HG03196 (cell line): Measurements from ENCODE around the gene GGT6.

Experiments
- ATAC-seq: cut with Tn5 transposase; IDR thresholded peaks from one replicate; pipeline ENCODE4 v1.9.1; 2021; ENCODE audit not compliant: unreplicated experiment

GGT6 gene

DNA sequence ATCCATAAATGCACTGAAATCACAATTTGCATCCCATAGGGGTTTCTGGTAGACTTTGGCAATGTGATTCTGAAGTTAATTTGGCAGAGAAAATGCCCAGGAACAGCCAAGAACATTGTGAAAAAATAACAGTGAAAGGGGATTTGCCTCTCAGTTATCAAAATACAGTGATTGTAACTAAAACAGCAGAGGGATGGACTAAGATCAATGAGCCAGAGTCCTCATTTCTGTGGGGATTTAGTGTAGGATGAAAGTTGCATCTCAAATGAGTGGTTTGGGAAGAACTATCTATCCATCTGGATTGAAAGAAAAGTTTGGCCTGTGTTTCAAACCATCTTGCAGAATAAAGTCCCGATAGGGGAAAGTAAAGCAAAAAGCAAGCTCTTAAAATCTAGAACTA lies 33.2 kb downstream of the GGT6 start:
- no peak for ATAC-seq

DNA sequence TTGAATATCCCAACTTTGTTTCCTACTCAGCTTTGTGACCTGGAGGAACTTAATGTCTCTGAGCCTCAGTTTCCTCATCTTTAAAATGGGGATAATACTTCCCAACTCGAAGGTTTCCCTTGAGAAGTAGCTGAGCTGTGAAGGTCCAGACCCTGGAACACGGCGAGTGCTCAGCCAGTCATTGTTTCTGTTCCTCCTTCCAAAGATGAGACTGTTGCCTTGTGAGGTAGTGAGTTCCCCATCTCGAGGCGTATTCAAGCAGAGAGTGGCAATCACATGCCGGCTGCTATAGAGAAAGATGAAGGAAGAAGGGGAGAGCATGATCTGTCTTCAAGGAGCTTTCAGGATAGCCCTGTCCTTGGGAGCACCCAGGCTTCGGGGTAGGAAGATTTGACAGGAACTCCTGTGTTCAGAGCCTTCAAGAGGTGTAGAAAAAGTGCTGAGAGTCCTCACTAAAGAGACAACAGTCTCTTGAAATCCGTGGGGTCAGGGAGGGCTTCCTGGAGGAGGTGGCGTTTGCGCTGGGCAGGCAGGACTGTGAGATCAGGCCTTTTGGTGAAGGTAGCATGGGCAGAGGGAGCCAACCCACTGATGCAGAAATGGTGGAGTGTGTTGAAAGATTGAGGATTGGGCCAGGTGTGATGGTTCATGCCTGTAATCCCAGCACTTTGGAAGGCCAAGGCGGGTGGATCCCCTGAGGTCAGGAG lies 34.5 kb downstream of the GGT6 start:
- no peak for ATAC-seq

DNA sequence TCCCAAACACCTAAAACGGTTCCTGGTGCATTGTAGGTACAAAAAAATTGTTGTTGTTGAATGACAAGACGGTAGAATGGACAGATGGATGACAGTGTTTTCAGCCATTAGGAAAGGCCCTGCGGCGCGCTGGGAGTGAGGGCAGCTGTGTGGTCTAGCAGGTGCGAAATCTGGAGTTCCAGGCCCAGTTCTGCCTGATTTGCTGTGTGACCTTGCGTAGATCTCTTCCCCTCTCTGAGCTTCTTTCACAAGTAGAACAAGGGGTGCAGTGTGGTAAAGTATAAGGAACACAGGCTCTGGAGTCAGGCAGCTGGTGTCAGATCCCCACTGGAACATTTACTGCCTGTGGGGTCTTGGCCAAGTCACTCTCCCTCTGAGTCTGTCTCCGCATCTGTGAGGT lies 36.4 kb downstream of the GGT6 start:
- no peak for ATAC-seq

DNA sequence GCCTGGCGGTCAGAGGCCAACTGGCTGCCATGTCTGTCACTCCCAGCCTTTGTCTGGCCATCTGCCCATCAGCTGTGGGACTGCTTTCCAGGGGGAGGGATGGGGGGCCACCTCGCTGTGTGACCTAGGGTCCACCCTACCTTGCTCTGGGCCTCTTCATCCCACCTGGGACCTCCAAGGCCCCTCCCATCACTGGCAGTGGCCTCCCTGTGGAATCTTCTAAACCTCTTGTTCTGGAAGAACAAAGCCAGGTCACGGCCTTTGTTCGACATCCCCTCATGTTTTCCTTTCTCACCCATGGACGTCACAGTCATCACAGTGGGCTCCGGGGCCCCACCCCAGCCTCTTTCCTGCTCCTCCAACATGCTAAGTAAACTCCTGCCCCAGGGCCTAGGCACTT lies 37.7 kb downstream of the GGT6 start:
- no peak for ATAC-seq

DNA sequence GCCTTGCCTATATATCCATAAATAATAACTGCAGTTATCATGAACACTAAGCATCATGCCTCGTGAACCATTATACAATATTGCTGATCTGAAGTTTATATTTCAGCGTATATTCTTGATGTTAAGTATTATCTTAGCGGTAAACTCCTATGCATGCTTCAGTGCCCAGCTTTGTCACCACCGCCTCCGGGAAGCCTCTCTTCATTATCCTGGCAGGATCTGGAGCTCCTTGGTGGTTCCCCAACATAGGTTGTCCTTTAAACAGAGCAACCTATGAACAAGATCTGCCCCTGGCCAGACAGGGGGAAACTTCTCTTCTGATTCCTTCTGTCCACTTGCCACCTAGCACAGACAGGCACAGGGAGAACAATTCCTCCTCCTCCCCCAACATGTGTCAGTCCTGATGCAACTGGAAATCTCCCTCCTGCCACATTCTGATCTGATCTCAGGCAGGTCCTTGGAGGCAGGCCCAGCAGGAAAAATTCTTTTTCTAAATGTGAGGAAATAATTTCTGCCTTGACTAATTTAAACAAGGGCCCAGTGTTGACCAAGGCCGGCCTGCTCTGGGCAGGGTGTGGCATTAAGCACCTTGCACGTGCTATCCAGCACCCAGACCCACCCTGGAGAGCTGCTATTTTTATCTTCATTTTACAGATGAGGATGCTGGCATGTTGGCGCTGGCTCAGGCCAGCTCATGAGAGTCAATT lies 39.3 kb downstream of the GGT6 start:
- ATAC-seq: no peak

DNA sequence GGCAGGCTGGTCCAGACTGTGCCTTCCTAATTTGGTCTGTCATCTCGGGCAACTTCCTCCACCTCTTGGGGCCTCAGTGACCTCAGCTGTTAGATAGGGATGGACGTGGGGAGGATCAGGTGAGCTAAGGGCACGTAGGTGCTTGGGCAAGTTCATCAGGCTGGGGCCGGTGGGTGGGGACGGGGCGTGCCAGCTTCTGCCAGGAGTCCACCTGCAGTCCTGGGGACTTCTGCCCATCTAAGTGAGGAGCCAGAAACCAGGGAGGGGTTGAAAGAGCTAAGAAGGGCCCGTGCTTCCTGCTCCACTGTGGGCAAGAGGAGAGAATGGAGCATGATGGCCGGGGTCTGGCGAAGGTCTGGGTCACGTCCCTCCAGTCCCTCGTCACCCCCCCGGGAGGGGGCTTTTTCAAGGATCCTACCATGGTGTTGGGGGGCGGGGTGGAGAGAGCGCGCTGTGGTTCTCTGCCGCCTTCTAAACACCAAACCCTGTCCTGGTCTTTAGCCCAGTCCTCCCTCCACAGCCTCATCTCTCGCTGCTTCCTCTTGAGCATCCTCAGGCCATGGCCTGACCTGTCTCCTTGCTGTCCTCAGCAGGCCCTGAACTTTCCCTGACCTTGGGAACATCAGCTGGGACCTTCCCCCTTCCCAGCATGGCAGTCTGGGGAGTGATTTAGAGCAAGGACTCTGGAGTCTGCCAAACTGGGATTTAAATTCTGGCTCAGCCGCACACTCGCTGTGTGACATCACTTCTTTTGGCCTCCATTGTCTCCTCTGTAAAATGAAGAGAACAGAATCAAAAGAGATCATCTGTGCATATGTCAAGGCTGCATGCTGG lies 40.1 kb downstream of the GGT6 start:
- ATAC-seq: no peak

DNA sequence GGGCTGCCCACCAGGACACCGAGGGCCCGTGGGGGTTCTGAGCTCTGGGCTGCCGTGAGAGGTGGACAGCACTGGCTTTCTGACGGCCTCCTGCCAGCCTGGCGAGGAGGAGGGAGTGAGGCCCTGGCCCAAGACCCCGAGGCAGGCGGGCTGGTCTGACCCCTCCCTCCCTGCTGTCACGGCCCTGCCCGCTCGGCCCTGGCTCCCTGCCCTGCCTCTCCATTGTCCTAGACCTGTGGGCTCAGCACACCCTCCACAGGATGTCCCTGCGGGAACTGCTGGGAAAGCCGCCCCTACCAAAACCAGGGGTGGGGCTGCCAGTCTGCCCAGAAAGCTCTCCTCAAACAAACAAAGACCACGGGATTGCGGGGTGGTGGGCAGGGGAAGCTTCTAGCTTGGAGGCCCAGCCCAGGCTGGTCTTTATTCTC lies 41.0 kb downstream of the GGT6 start:
- ATAC-seq: no peak

DNA sequence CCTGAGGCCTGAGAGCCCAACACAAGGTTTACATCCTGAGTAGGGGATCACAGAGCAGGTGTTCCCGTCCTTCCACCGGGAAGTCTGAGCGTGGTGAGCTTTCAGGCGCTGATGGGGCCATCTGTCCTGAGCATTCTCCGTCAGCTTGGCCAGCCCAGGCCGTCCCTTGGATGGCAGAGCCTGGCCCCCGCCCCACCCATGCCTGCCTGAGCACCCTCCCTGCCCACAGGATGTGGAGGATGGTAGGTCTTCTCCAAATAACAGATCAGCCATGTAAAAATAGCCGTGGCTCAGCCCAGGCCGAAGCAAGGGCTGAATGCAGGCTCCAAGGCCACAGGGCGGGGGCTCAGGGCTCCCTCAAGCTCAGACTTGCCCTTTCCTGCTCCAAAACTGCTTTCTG lies 41.5 kb downstream of the GGT6 start:
- ATAC-seq: no peak

DNA sequence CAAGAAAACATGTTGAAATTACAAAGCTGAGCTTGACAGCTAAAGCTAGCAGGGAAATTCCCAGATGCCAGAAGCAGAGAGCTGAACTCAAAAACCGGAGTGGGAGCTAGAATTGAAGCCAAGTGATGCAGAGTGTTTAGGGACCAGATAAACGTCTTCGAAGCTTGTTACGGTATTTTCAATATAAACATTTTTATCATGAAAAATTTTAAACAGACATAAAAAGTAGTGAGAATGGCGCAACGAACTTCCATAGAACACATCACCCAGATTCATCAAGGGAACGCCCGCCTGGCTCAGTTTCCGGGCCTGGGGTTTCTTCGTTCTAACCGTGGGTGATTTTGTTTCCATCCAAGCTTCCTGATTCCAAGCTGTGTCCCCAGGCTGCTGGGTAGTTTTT lies 43.6 kb downstream of the GGT6 start:
- no peak for ATAC-seq

DNA sequence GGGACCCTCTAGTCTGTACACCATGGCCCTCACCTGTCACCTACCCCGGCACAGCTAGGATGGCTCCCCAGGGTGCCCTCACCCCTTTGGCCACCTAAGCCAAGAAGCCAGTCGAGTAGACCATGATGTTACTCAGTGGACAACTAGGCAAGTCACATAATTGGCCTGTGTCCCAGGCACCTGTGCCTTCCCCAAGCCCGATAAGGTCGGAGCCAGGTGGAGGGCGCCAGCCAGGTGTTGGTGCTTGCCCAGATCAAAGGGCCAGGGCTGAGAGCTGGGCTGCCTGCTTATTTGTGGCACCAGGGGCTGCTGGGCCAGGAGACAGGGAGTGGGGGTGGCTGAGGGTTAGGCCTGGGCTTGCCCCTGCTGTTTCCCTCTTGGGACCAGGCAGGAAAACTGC lies 44.9 kb downstream of the GGT6 start:
- ATAC-seq: no peak

DNA sequence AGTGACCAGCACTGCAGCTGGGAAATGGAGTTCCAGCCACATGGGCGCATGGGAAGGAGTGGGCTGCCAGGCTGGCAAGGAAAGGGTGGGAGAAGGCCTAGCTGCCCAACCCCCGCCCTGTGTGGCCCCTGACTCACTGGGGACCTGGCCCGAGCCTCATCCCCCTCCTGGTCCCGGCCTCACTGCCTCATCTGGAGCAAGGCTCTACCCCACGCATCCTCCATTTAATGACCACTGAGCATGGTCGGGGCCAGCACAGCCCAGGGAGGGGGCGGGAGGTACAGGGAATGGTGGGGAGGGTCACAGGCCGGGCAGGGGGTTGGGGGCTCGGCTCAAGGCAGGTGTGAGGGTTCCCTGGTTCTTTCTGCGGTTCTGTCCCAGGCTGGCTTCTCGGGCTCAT lies 45.6 kb downstream of the GGT6 start:
- ATAC-seq: no peak

DNA sequence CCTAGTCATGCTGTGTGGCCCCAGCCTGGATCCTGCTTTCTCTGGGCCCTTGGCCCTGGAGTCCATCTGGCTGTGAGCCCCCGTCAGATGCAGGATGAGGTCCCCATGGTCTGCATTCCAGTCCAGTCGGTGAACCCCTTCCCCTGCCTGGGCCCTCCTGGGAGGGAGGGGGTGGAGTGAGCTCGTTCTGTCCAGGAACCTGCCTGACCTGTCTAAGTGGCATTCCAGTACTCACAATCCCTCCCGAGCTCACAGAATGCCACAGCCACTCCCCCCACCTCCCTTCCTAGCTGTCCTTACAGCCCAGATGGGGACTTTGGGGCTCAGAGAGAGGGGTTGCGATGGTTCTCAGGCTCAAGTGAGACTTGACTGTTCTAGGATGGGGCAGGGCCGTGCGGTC lies 46.2 kb downstream of the GGT6 start:
- no peak for ATAC-seq

DNA sequence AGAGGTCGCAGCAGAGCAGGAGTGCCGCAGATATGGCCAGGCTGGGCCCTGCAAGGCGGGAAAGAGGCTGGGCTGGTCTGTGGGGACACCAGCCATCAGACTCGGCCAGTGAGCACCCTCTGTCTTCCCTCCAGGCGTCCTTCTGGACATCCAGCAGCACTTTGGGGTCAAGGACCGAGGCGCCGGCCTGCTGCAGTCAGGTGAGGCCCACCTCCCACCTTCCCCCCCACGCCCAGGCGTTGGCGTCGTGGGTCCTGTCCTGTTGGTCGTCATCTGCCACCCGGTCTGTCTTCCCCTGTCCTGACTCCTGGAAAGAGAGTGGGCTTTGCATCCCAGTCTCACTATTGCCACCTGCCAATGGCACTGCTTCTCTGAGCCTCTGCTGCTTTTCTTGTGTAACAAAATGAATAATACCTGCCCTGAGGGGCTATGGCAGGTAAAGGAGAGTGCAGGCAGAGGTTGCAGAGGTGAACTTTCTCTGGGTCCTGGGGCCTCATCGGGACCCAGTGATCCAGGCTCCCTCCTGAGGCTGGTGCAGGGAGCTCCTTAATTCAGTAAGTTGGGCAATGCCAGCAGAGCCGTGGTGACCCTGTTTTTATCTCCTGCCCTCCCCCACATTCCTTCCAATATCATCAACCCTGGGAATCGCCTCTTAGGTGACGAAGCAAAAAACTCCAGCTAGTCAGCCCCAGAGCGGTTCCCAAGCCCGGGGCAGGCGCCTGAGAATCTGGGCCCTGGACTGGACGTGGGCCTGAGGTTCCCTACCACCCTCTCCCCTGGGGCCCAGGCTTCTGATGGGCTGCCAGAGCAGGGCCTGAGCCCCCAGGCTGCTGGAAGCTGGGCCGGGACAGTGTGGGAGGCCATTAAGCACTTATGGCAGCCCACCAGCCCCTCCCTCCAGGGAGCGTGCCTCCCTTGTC lies 47.0 kb downstream of the GGT6 start:
- no peak for ATAC-seq

DNA sequence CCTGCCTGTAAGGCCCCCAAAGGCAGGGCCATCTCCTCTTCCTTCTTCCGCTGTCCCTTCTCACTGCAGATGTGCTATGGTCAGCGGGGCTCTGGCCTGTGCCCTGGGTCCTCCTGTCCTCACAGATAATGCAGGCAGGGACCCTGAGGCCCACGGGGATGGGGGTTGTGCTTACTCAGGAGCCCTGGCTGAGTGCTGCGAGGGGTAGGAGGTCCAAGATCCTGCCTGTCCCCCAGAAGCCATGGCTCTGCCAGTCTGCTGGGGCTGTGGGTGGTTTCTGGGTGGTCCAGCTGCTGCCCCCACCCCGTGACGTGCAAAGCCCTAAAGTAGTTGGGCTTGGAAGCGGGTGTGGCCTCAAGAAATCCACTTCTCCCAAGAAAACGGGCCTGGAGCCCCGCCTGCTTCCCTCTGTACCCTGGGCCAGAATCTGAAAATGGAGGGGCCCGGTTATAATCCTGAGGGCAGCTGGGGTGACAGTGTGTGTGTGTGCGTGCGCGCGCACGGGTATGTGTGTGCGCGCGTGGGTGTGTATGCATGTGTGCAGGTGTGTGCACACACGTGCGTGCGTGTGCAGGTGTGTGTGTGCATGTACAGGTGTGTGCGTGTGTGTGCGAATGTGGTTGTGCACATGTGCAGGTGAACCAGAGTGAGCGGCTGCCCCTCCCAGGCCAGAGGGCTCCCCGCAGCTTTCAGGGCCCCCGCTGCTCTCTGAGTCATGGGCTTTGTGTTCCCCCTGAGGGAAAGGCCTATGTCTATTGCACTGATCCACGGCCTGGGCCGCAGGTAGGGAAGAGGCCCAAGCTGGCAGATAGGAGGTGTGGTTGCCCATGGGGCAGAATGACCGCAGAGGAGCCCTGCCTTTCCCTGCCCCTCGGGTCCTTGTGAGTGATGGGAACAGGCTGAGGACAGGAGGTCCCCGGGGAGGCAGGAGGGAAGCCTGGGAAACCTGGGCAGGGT lies 47.9 kb downstream of the GGT6 start:
- ATAC-seq: no peak

DNA sequence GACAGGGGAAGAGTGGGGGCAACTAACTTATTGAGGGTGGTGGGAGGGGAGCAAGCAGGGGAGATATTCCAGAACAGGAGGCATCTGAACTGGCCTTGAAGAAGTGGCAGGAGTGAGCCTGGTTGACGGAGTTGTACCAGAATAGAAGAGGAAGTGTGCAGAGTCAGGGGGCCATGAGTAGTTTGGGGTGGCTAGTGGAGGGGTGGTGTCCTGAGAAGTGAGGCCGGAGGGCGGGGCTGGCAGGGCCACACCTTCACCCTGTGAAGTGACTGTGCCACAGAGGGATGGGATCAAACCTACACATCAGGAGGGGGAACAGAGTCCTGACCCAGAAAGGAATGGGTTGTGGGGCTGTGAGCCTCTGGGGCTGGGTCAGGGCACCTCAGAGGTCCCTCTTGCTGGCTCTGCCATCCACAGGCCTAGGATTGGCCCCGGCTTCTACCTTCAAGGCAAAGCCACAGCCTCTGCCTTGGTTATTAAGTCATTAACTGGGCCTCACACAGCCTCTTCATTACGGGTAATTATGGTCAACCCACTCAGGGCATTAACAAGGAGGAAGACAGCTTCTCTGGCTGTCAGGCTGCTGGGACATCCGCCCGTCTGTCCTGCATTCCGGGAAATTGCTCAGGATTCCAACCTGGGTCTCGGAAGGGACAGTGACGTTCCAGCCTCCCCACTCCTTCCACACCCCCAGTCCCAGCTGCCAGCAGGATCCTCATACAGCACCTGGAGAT lies 49.0 kb downstream of the GGT6 start:
- ATAC-seq: no peak

DNA sequence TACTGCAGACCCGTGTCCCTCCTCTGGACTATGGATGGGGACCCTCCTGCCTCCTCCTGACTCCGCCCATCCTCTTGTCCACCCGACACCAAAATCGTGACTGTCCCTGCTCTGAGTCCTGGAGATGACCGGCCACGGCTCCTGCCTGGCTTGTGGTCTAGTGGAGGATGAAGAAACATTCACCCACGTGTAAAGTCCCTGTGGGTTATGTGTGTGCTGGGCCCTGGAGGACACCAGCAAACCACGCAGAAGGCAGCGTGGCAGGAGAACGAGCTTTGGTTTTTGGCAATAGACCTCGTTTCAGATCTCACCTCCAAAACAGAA lies 49.8 kb downstream of the GGT6 start:
- no peak for ATAC-seq

DNA sequence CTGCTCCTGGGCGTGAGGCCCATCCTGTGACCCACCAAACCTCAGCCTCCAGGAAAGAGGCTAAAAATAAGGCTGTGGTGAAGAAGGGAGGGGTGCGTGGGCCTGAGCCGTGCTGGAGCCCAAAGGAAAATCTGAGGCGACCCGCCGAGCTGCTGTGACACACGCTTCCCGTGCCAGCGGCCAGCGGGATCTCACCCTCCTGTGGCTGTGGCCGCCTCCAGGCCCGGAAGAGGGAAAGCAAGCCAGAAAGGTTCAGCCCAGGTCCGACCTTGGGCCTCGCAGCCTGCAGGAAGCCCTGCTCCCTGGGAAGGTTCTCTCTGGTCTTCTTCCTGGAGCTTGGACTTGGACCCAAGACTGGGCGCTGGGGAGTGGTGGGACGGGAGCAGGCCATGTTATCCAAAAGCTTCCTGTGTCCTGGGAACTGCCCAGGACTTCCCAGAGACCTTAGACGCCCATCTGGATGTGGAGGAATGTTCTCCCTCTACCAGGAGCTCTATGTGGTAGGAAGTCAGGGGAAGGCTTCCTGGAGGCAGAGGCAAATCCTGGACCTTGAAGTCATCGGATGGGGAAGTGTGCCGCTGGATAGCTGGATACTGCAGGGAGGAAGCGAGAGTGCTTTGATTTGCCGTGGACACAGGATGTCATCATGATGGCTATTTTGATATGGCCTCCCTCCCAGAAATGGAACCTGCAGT lies 50.3 kb downstream of the GGT6 start:
- ATAC-seq: no peak

DNA sequence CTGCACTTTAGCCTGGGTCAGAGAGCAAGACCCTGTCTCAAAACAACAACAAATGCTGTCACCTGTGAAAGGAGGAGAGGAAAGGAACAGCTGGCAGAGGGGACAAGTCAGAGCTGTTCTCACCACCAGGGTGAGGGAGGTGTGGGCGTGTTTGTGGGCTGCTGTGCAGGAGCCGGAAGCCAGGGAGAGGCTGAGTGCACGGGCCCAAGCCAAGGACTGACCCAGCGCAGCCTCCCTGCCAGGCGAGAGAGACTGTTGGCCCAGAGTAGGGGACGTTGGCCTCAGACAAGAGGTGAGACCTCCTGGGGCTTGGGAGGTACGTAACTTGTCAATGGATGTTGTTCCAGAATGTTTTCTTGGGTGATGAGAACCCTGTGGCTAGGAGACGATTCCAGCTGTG lies 51.0 kb downstream of the GGT6 start:
- no peak for ATAC-seq

DNA sequence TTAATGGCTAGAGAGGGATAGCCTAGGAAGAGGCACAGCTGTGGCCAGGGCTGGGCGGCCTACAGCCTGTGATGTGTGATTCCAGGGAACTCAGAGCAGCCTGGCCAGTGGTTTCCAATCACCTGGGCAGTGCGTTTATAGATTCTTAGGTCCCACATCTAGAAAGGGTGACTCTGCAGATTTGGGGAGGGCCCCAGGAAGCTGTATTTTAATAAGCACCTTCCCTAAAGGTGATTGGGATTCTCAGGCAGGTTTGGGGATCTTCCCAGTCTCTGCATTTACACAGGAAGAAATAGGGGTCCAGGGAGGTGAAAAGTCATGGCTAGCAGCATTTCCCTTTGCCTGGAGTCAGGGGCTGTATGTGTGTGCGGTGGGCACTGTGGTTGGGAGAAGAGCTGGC lies 52.2 kb downstream of the GGT6 start:
- no peak for ATAC-seq
